BLaER1 treated with 17β-estradiol and CSF1 and Interleukin-3, amounts not matched to agents 10 nM and 100 nM (cell line): ENCODE measurements around the gene ARHGEF40.

Source experiments
- H3K27ac ChIP-seq, 11 experiments: shearing (Covaris generic); formaldehyde crosslinking; 2 replicates each; pipeline ENCODE4 v1.8.1; 2022
- H3K27me3 ChIP-seq, 11 experiments: shearing (Covaris generic); formaldehyde crosslinking; 2 replicates each; pipeline ENCODE4 v1.8.1; 2022
- H3K36me3 ChIP-seq, 11 experiments: shearing (Covaris generic); formaldehyde crosslinking; 2 replicates each; pipeline ENCODE4 v1.8.1; 2022
- H3K4me1 ChIP-seq, 10 experiments: shearing (Covaris generic); formaldehyde crosslinking; 2 replicates each; pipeline ENCODE4 v1.8.1; 2022
- H3K4me2 ChIP-seq, 11 experiments: shearing (Covaris generic); formaldehyde crosslinking; 2 replicates each; pipeline ENCODE4 v1.8.1; 2022
- H3K4me3 ChIP-seq, 10 experiments: shearing (Covaris generic); formaldehyde crosslinking; 2 replicates each; pipeline ENCODE4 v1.8.1; 2022
- H3K9ac ChIP-seq, 11 experiments: shearing (Covaris generic); formaldehyde crosslinking; 2 replicates each; pipeline ENCODE4 v1.8.1; 2022
- H3K9me3 ChIP-seq, 11 experiments: shearing (Covaris generic); formaldehyde crosslinking; replicated peaks in 1 of 11; 2 replicates each; pipeline ENCODE4 v1.8.1; 2022
- H4K20me1 ChIP-seq, 11 experiments: shearing (Covaris generic); formaldehyde crosslinking; 2 replicates each; pipeline ENCODE4 v1.8.1; 2022
- Cebpa-rat ChIP-seq, 11 experiments: shearing (Covaris generic); IDR thresholded peaks; 2 replicates each; pipeline ENCODE4 v1.8.1; 2022

The ARHGEF40 gene

DNA sequence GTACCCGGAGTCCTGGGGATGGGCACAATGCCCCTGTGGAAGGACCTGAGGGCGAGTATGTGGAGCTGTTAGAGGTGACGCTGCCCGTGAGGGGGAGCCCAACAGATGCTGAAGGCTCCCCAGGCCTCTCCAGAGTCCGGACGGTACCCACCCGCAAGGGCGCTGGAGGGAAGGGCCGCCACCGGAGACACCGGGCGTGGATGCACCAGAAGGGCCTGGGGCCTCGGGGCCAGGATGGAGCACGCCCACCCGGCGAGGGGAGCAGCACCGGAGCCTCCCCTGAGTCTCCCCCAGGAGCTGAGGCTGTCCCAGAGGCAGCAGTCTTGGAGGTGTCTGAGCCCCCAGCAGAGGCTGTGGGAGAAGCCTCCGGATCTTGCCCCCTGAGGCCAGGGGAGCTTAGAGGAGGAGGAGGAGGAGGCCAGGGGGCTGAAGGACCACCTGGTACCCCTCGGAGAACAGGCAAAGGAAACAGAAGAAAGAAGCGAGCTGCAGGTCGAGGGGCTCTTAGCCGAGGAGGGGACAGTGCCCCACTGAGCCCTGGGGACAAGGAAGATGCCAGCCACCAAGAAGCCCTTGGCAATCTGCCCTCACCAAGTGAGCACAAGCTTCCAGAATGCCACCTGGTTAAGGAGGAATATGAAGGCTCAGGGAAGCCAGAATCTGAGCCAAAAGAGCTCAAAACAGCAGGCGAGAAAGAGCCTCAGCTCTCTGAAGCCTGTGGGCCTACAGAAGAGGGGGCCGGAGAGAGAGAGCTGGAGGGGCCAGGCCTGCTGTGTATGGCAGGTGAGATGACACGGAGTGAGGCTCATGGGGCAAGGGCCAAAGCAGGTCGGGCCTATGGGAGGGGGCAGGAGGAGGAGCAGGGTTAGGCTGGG lies 4.5 kb downstream of the ARHGEF40 start:
- H3K9me3 ChIP-seq, result no peaks in the 10 kb centered on the region
- H3K27ac ChIP-seq, result peak overlapping the region in 8 of 11 experiments; percentile 2 to 97 (median 37); a peak in 11 of 22 replicates
- H3K9ac ChIP-seq, result 0 out of 22 replicates have a peak overlapping the region, but pooled peaks of 3 of the 11 experiments have one; percentile 9 to 15 (median 12)
- TF ChIP-seq Cebpa-rat (IDR thresholded peaks at IDR 0.05), result no peak
- no peak overlapping the region for H3K4me3 ChIP-seq
- H3K4me1 ChIP-seq, result peaks cover 32 to 65% (median 49%) of the 10 kb centered on the region in 10 experiments
- peaks cover 0 to 7% (median 3%) of the 10 kb centered on the region in 11 experiments; a peak in 20 of 22 replicates for H3K27me3 ChIP-seq
- H4K20me1 ChIP-seq, result peaks cover 0 to 24% (median 0%) of the 10 kb centered on the region in 11 experiments; a peak in 7 of 22 replicates
- H3K4me2 ChIP-seq, result peak overlapping the region in 8 of 11 experiments; percentile 93 to 99 (median 98); a peak in 12 of 22 replicates
- H3K36me3 ChIP-seq, result peaks cover 25 to 68% (median 54%) of the 10 kb centered on the region in 11 experiments; a peak in 21 of 22 replicates

DNA sequence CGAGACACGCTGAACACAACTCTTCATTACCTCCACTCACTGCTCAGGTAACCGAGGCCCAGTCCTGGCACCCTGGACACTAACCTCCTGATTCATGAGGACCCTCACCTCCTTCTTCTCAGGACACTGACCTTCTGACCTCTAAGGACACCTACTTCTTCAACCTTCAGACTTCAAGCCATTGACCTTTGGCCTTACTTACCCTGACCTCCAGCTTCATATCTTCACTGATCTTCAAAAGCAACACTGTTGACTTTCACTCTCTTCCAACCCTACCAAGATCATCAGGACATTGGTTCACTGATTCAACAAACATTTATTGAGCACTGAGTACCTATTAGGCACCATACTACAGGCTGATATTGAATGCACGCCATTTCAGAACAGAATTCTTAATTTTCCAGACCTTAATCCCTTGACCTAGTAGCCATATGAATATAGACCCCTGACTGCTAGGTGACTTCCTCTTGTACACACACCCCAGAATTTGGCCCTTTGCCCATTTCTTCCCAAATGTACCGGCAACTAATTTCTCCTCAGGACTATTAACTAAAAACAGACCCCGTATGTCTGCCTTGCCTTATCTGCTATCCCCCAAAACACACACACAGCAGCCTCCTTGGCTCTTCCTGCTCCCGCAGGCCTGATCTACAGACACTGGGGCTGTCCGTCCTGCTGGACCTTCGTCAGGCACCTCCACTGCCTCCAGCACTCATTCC lies 5.8 kb downstream of the ARHGEF40 start:
- H3K4me3 ChIP-seq, result no peak overlapping the region
- peaks cover 30 to 60% (median 45%) of the 10 kb centered on the region in 10 experiments for H3K4me1 ChIP-seq
- TF ChIP-seq Cebpa-rat (IDR thresholded peaks at IDR 0.05), result no peak
- H3K9ac ChIP-seq, result no peak overlapping the region
- H3K4me2 ChIP-seq, result no peak overlapping the region
- H3K27me3 ChIP-seq, result no peaks in the 10 kb centered on the region
- H3K27ac ChIP-seq, result no peak overlapping the region
- H3K9me3 ChIP-seq, result no peaks in the 10 kb centered on the region
- H3K36me3 ChIP-seq, result peaks cover 28 to 81% (median 66%) of the 10 kb centered on the region in 11 experiments; a peak in 21 of 22 replicates
- peaks cover 0 to 24% (median 0%) of the 10 kb centered on the region in 11 experiments; a peak in 7 of 22 replicates for H4K20me1 ChIP-seq

DNA sequence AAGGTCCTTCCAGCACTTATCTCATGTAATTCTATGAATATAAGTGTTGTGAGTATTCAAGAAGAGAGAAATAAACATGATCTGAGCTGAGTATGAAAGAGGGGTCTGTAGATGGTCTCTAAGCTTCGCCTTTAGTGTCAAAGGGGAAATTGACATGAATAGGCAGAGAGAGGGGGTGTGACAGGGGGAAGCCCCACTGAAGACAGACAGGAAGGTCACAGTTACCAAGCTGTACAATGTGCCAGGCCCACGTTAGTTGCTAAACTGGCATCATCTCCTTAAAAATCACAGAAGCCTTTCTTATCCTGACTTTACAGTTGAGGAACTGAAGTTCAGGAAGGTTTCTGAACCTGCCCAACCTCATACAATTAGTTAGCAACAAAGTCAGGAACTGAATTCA lies 7.6 kb downstream of the ARHGEF40 start:
- H3K4me1 ChIP-seq, result peaks cover 15 to 47% (median 33%) of the 10 kb centered on the region in 10 experiments
- no peak overlapping the region for H3K27ac ChIP-seq
- no peak for TF ChIP-seq Cebpa-rat (IDR thresholded peaks at IDR 0.05)
- no peak overlapping the region for H3K4me3 ChIP-seq
- H3K27me3 ChIP-seq, result no peaks in the 10 kb centered on the region
- H3K9me3 ChIP-seq, result no peaks in the 10 kb centered on the region
- H3K36me3 ChIP-seq, result peaks cover 40 to 99% (median 84%) of the 10 kb centered on the region in 11 experiments
- H3K9ac ChIP-seq, result 0 out of 22 replicates have a peak overlapping the region, but pooled peaks of 1 of the 11 experiments have one; percentile 6
- H3K4me2 ChIP-seq, result peak overlapping the region in 3 of 11 experiments; percentile 0 to 13 (median 1); a peak in 3 of 22 replicates
- H4K20me1 ChIP-seq, result peaks cover 0 to 26% (median 0%) of the 10 kb centered on the region in 11 experiments; a peak in 8 of 22 replicates

DNA sequence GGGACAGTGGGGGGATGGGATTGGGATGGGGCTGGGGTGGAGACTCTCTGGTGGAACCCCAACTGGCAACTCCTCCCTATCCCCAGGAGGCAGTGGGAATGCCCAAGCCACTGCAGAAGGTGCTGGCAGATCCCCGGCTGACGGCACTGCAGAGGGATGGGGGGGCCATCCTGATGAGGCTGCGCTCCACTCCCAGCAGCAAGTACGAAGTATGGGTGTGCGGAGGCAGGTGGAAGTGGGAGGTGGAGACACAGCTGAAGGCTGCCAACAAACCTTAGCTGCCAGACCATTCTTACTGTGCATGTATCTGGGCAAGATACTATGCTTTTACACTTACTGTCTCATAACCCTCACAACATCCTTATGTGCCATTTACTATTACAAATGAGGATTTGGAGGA lies 8.2 kb downstream of the ARHGEF40 start:
- Histone ChIP-seq H3K4me3 (no peak overlapping the region), H3K9me3 (no peaks in the 10 kb centered on the region), H4K20me1 (peaks cover 0 to 26% (median 0%) of the 10 kb centered on the region in 11 experiments; a peak in 8 of 22 replicates), H3K27ac (no peak overlapping the region), H3K9ac (no peak overlapping the region), H3K4me1 (peaks cover 9 to 41% (median 27%) of the 10 kb centered on the region in 10 experiments), H3K4me2 (peak overlapping the region in 2 of 11 experiments; percentile 1 to 13; a peak in 2 of 22 replicates), H3K36me3 (peaks cover 45 to 100% (median 90%) of the 10 kb centered on the region in 11 experiments), H3K27me3 (no peaks in the 10 kb centered on the region)
- no peak for TF ChIP-seq Cebpa-rat (IDR thresholded peaks at IDR 0.05)

DNA sequence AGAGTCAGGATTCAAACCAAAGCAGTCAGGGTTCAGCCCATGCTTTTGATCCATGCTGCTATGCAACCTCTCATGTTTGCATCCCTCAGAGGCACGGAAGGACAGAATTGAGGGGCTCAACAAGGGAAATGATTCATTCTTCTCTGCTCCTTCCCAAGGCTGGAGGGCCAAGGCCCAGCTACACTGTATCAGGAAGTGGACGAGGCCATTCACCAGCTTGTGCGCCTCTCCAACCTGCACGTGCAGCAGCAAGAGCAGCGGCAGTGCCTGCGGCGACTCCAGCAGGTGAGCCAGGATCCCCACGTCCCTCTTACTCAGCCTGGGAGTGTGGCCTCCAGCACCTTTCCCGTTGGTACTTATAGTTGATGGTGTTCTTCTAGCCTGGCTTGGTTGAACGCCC lies 8.6 kb downstream of the ARHGEF40 start:
- no peak for TF ChIP-seq Cebpa-rat (IDR thresholded peaks at IDR 0.05)
- Histone ChIP-seq H3K4me2 (peak overlapping the region in 3 of 11 experiments; percentile 1 to 26 (median 14); a peak in 1 of 22 replicates), H3K27me3 (no peaks in the 10 kb centered on the region), H4K20me1 (peaks cover 0 to 30% (median 0%) of the 10 kb centered on the region in 11 experiments; a peak in 8 of 22 replicates), H3K27ac (no peak overlapping the region), H3K9ac (0 out of 22 replicates have a peak overlapping the region, but pooled peaks of 1 of the 11 experiments have one; percentile 9), H3K9me3 (no peaks in the 10 kb centered on the region), H3K4me3 (no peak overlapping the region), H3K36me3 (peaks cover 45 to 100% (median 92%) of the 10 kb centered on the region in 11 experiments), H3K4me1 (peaks cover 5 to 37% (median 22%) of the 10 kb centered on the region in 10 experiments)

DNA sequence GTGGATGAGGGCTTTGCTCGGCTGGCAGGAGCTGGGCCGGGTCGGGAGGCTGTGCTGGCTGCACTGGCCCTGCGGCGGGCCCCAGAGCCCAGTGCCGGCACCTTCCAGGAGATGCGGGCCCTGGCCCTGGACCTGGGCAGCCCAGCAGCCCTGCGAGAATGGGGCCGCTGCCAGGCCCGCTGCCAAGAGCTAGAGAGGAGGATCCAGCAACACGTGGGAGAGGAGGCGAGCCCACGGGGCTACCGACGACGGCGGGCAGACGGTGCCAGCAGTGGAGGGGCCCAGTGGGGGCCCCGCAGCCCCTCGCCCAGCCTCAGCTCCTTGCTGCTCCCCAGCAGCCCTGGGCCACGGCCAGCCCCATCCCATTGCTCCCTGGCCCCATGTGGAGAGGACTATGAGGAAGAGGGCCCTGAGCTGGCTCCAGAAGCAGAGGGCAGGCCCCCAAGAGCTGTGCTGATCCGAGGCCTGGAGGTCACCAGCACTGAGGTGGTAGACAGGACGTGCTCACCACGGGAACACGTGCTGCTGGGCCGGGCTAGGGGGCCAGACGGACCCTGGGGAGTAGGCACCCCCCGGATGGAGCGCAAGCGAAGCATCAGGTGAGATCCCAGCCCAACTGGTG lies 11.5 kb downstream of the ARHGEF40 start:
- Histone ChIP-seq H3K27me3 (no peaks in the 10 kb centered on the region), H4K20me1 (peaks cover 0 to 34% (median 0%) of the 10 kb centered on the region in 11 experiments; a peak in 7 of 22 replicates), H3K9ac (peak overlapping the region in 1 of 11 experiments; percentile 17; a peak in 2 of 22 replicates), H3K4me3 (no peak overlapping the region), H3K9me3 (no peaks in the 10 kb centered on the region), H3K36me3 (peaks cover 45 to 100% (median 94%) of the 10 kb centered on the region in 11 experiments), H3K27ac (peak overlapping the region in 2 of 11 experiments; percentile 12 to 13; a peak in 1 of 22 replicates), H3K4me1 (peaks cover 7 to 48% (median 25%) of the 10 kb centered on the region in 10 experiments), H3K4me2 (no peak overlapping the region)
- TF ChIP-seq Cebpa-rat (IDR thresholded peaks at IDR 0.05), result no peak

DNA sequence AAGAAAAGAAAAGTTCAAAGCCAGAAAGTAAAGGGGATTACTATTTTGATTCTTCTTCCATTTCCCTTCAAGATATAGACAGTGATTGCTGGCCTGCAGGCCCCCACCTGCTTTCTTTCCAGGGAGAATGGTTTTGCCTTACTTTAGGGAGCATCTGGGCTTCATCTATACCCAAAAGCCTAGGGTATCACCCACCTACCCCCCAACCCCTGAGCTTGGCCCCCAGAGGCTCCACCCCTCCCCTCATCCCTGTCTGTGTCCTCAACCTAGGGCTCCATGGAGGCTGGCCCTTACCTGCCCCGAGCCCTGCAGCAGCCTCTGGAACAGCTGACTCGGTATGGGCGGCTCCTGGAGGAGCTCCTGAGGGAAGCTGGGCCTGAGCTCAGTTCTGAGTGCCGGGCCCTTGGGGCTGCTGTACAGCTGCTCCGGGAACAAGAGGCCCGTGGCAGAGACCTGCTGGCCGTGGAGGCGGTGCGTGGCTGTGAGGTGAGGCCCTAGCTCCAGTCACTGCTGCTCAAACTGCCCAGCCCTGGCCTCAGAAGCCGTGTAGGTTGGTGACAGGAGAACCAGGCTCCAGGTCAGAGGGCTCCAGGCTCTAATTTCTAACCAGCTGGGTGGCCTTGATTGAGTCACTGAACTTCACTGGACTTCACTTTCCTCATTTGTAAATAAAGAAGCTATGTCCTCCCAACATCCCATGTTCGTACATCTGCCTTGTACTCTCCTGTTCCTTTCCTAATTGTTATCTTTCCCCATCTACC lies 13.6 kb downstream of the ARHGEF40 start:
- Histone ChIP-seq H3K36me3 (peaks cover 38 to 95% (median 77%) of the 10 kb centered on the region in 11 experiments), H3K4me3 (no peak overlapping the region), H3K4me2 (no peak overlapping the region), H3K27ac (no peak overlapping the region), H3K9me3 (no peaks in the 10 kb centered on the region), H4K20me1 (peaks cover 0 to 44% (median 8%) of the 10 kb centered on the region in 11 experiments; a peak in 13 of 22 replicates), H3K27me3 (no peaks in the 10 kb centered on the region), H3K9ac (no peak overlapping the region), H3K4me1 (peaks cover 12 to 54% (median 40%) of the 10 kb centered on the region in 10 experiments)
- no peak for TF ChIP-seq Cebpa-rat (IDR thresholded peaks at IDR 0.05)
